MM.1S (cell line): Measurements from ENCODE around the gene MED14.

Experiments
- EZH2phosphoT487 ChIP-seq: fragments of 300-600 bp; sonication (generic); IDR thresholded peaks from 2 replicates; pipeline ENCODE4 v1.6.1; 2018; ENCODE audit warnings: antibody characterized with exemption, low read length
- TF ChIP-seq, protein P1 (sequence below): fragments of 300-600 bp; sonication (generic); IDR thresholded peaks from 2 replicates; pipeline ENCODE4 v1.5.1; 2016; ENCODE audit warnings: antibody characterized with exemption, low read length, mixed read lengths

DNA sequence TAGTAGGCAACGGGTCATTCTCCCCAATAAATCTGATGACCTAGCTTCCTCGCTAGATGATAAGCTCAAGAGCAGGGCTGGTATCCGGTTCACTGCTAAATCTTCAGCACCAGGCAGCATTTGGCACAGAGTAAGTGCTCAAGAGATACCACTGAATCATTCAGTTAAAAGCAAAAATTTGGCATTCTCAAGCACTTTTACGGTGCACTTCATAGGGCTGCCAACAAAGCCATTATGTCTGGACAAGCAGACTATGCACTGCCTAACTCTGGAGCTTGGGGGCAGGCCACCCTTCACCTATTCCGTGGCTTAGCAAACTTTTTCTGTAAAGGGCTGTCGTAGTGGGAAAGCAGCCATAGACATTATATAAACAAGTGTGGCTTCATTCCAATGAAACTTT, 64.2 kb downstream of the MED14 start:
- TF ChIP-seq, protein P1, sequence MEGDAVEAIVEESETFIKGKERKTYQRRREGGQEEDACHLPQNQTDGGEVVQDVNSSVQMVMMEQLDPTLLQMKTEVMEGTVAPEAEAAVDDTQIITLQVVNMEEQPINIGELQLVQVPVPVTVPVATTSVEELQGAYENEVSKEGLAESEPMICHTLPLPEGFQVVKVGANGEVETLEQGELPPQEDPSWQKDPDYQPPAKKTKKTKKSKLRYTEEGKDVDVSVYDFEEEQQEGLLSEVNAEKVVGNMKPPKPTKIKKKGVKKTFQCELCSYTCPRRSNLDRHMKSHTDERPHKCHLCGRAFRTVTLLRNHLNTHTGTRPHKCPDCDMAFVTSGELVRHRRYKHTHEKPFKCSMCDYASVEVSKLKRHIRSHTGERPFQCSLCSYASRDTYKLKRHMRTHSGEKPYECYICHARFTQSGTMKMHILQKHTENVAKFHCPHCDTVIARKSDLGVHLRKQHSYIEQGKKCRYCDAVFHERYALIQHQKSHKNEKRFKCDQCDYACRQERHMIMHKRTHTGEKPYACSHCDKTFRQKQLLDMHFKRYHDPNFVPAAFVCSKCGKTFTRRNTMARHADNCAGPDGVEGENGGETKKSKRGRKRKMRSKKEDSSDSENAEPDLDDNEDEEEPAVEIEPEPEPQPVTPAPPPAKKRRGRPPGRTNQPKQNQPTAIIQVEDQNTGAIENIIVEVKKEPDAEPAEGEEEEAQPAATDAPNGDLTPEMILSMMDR: no peak
- no peak for TF ChIP-seq EZH2phosphoT487
